ENCODE results near the gene TXN.
"Not testable (repeated sequence)": the region's sequence is repeated elsewhere in the genome, so short reads cannot be mapped to it uniquely, and the experiment has no call there.

Gene TXN

GRCh38 chr9:110206389-110206788, 49.9 kb downstream of the TXN start:
- no peak for DNase-seq

DNA sequence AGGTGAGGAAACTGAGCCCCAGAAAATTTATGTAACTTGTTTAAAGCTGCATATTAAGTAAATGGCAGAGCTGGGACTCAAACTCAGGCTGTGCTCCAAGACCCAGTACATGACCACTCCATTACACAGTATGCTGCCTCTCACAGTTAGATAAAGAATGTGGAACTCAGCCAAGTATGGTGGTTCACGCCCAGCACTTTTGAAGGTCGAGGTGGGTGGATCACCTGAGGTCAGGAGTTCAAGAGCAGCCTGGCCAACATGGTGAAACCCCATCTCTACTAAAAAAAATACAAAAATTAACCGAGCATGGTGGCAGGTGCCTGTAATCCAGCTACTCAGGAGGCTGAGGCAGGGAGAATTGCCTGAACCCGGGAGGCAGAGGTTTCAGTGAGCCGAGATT, 50.7 kb downstream of the TXN start:
- not testable (repeated sequence) for DNase-seq

GRCh38 chr9:110202232-110202631, 54.1 kb downstream of the TXN start:
- DNase-seq = no peak

GRCh38 chr9:110199643-110200042, 56.7 kb downstream of the TXN start:
- no peak for DNase-seq

DNA sequence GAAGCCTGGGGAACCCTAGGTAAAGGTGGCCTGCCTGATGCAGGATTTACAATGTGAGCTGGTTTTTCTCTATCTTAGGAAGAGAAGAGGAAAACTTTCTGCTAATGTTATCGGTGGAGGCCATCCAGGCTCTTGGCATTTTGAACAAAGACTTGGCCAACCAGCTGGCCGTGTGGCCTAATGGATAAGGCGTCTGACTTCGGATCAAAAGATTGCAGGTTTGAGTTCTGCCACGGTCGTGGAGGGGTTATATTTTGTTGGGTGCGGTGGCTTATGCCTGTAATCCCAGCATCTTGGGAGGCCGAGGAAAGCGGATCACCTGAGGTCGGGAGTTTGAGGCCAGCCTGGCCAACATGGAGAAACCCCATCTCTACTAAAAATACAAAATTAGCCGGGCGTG, 58.0 kb downstream of the TXN start:
- no peak for DNase-seq

DNA sequence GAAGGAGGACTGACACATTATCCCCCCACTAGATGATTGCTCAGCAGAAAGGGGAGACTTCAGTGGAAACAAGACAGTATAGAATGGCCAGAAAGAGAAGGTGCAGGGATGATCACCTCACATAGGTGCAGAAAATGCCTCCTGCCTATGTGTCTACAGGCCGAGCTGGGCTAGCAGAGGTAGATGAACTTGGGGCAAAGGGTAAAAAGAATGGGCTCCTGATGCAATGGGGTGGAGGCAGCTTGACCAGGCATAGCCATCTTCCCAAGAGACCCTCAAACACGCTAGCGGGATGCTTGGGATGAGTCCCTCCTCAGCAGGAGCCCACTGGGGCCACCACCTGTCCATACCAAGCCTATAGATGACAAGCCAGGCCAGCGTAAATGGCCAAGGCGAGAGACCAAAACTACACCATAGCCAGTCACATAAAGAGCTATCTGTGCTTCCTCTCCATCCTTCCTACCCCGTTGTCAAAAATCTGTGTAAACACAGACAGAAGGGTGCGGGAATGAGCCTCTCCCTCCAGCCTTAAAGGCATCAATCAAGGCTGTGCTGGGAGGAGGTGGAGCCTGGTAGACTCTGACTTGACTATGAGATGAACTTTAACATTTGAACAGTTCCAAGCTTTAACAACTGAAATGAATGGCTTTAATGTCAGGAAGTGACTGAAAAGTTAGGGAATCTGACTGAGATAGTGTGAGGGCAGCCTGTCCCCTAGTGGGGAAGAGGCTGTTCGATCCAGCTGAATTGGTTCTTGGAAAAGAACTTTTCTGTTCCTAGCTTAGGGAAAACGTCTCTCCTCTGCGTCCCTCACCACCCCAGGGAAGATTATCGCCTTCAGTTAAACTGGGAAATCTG, 58.7 kb downstream of the TXN start:
- DNase-seq = no peak

- DNase-seq = not testable (repeated sequence)
Observed at GRCh38 chr9:110196084-110196499, 60.2 kb downstream of the TXN start.

Data from NCI-H1105 treated with DMSO at 0.1 percent for 48 hours (cell line).